K562 (cell line): ENCODE measurements around the gene SLC8A2. TPM values are rescaled to one million over a fixed set of nuclear protein-coding genes. Genes with fewer than 3 reads are reported as not detected.

ENCODE experiments used
- ARID2 ChIP-seq: fragments of 450-650 bp; IDR thresholded peaks from 2 replicates; pipeline ENCODE4 v1.6.1; 2017; ENCODE audit warnings: antibody characterized with exemption, mild to moderate bottlenecking
- ARID4B ChIP-seq: sonication (generic); formaldehyde crosslinking; IDR thresholded peaks from 2 replicates; pipeline ENCODE4 v1.8.0; 2022; ENCODE audit warnings: mild to moderate bottlenecking, missing genetic modification reagents
- CBX3 ChIP-seq, 2 experiments: IDR thresholded peaks; 1 replicate in 1 of 2; 2 replicates in 1 of 2; pipeline ENCODE4 v1.6.1; 2012; ENCODE audit warnings: inconsistent platforms in 2 of 2, low read length in 2 of 2, borderline replicate concordance in 1 of 2, control low read depth in 1 of 2
- E4F1 ChIP-seq: fragments of 250-450 bp; sonication (Bioruptor Pico); IDR thresholded peaks from 2 replicates; pipeline ENCODE4 v1.5.0; 2021; ENCODE audit warnings: mild to moderate bottlenecking, borderline replicate concordance
- HDAC3 ChIP-seq: fragments of 450-650 bp; IDR thresholded peaks from 2 replicates; pipeline ENCODE4 v1.6.1; 2018; ENCODE audit warnings: borderline replicate concordance, mild to moderate bottlenecking, moderate library complexity; ENCODE audit not compliant: partially characterized antibody
- HOXB6 ChIP-seq: fragments of 250-450 bp; sonication (Bioruptor Pico); IDR thresholded peaks from 2 replicates; pipeline ENCODE4 v1.5.1; 2022; ENCODE audit warnings: mild to moderate bottlenecking, borderline replicate concordance
- ID3 ChIP-seq, 2 experiments: fragments of 250-450 bp in 1 of 2; fragments of 450-650 bp in 1 of 2; sonication (Bioruptor Pico) in 1 of 2; IDR thresholded peaks; 2 replicates each; pipeline versions ENCODE4 v1.6.1 to v1.8.0; 2016 to 2021; ENCODE audit warnings: mild to moderate bottlenecking in 2 of 2, moderate library complexity in 2 of 2, missing compliant biosample characterization in 1 of 2, missing genetic modification characterization in 1 of 2
- MCM7 ChIP-seq, 2 experiments: fragments of 450-650 bp; IDR thresholded peaks; 2 replicates each; pipeline ENCODE4 v1.6.1; 2016 to 2018
- NFRKB ChIP-seq: fragments of 450-650 bp; IDR thresholded peaks from 2 replicates; pipeline ENCODE4 v1.6.1; 2016; ENCODE audit warnings: low read depth
- NFXL1 ChIP-seq: fragments of 450-650 bp; formaldehyde crosslinking; IDR thresholded peaks from 2 replicates; pipeline ENCODE4 v1.4.0; 2021; ENCODE audit warnings: mild to moderate bottlenecking
- PREB ChIP-seq: sonication (generic); formaldehyde crosslinking; IDR thresholded peaks from 2 replicates; pipeline ENCODE4 v1.8.1; 2023; ENCODE audit warnings: mild to moderate bottlenecking, missing genetic modification reagents
- ZBTB2 ChIP-seq: fragments of 450-650 bp; IDR thresholded peaks from 2 replicates; pipeline ENCODE4 v1.6.1; 2016; ENCODE audit warnings: antibody characterized with exemption
- ZNF3 ChIP-seq: fragments of 250-450 bp; sonication (Bioruptor Pico); IDR thresholded peaks from 2 replicates; pipeline ENCODE4 v1.5.0; 2021; ENCODE audit warnings: mild to moderate bottlenecking, moderate library complexity
- ZNF589 ChIP-seq: fragments of 200-800 bp; sonication (Bioruptor generic); IDR thresholded peaks from 2 replicates; pipeline ENCODE4 v1.6.1; 2016; ENCODE audit warnings: low read depth, missing genetic modification characterization, missing compliant biosample characterization
- polyA plus RNA-seq, 8 experiments: library from polyadenylated mRNA; depleted of rRNA in 4 of 8; stranded (reverse) in 5 of 8; unstranded in 3 of 8; fragments of >200 nt; fragmentation: Nextera tagmentation in 2 of 8; fragmentation: Illumina TruSeq in 1 of 8; extraction: Ambion mirVana in 2 of 8; extraction: Trizol in 1 of 8; gene quantifications; 2 replicates each; pipeline versions ENCODE4 v1.2.1 to v1.2.3, GENCODE V29; 2011 to 2014; ENCODE audit warnings: inconsistent platforms in 1 of 8, missing spikeins in 1 of 8
- total RNA-seq, 7 experiments: library from RNA; depleted of rRNA in 6 of 7; stranded (reverse); fragments of >200 nt in 6 of 7; fragmentation: Illumina TruSeq in 2 of 7; extraction: Trizol in 2 of 7; gene quantifications; 2 replicates each; pipeline versions ENCODE4 v1.2.1 to v1.2.3, GENCODE V29; 2011 to 2021; ENCODE audit warnings: low replicate concordance in 1 of 7

SLC8A2 gene
- total and polyA plus RNA-seq, 9 of the 15 experiments (the other 6 are each of a cell fraction or from before 2014, with no cell fraction given), result 0.07 to 0.66 (median 0.24) TPM; not detected in 3

- no peak for TF ChIP-seq ARID4B (CRISPR knock-in tag)
- TF ChIP-seq CBX3 (IDR thresholded peaks at IDR 0.05; ENCODE audit: borderline replicate concordance in 1 of 2, low read length in 2 of 2), result no peak
- no peak for TF ChIP-seq NFRKB
- no peak for TF ChIP-seq HOXB6 (CRISPR knock-in tag)
- TF ChIP-seq ID3 (CRISPR knock-in tag; IDR thresholded peaks at IDR 0.05), result no peak
- no peak for TF ChIP-seq ID3 (tag; IDR thresholded peaks at IDR 0.05)
- no peak for TF ChIP-seq PREB (CRISPR knock-in tag)
- TF ChIP-seq MCM7 (IDR thresholded peaks at IDR 0.05), result no peak
- no peak for TF ChIP-seq ZNF589 (CRISPR knock-in tag)
- no peak for TF ChIP-seq E4F1 (CRISPR knock-in tag)
- no peak for TF ChIP-seq ZNF3 (CRISPR knock-in tag)
- no peak; the same call in 1 of the 2 replicates for TF ChIP-seq ZBTB2
- no peak for TF ChIP-seq NFXL1
- no peak for TF ChIP-seq ARID2
- no peak for TF ChIP-seq HDAC3
Measured at GRCh38 chr19:47497050-47497766, 25.5 kb upstream of the SLC8A2 start (continued).
